Measurements from ENCODE around the gene SPTLC3. TPM values are rescaled to one million over a fixed set of nuclear protein-coding genes. Genes with fewer than 3 reads are reported as not detected.

Gene SPTLC3
- total RNA-seq, 2 experiments from 2014 or later, result 0.16 to 1.2 TPM

- DNase-seq, result no peak
- no peaks in the 10 kb centered on the region for H3K4me1 Mint-ChIP-seq
- no peak for ATAC-seq
- no peaks in the 10 kb centered on the region for H3K9me3 Mint-ChIP-seq (ENCODE audit: low read depth)
- H3K27ac Mint-ChIP-seq, result no peak overlapping the region
- CTCF ChIA-PET, result no interaction called here
- no peaks in the 10 kb centered on the region for H3K36me3 Mint-ChIP-seq
- no peak overlapping the region for H3K4me3 Mint-ChIP-seq
- H3K27me3 Mint-ChIP-seq, result no peaks in the 10 kb centered on the region
These were observed 52.6 kb downstream of the SPTLC3 start for GRCh38 chr20:13061381-13061780.

GRCh38 chr20:13062789-13063188 is 54.0 kb downstream of the SPTLC3 start:
- Mint-ChIP-seq H3K36me3 (no peaks in the 10 kb centered on the region), H3K27me3 (no peaks in the 10 kb centered on the region), H3K27ac (no peak overlapping the region), H3K4me3 (no peak overlapping the region), H3K4me1 (no peaks in the 10 kb centered on the region), H3K9me3 (ENCODE audit: low read depth) (no peaks in the 10 kb centered on the region)
- ATAC-seq (no peak), DNase-seq (no peak)
- CTCF ChIA-PET, result no interaction called here

GRCh38 chr20:13068336-13068735 is 59.6 kb downstream of the SPTLC3 start:
- ATAC-seq, result no peak

GRCh38 chr20:13081877-13082276 is 73.1 kb downstream of the SPTLC3 start:
- DNase-seq (no peak), ATAC-seq (no peak)
- H3K4me1 Mint-ChIP-seq, result no peaks in the 10 kb centered on the region
- no peak overlapping the region for H3K27ac Mint-ChIP-seq
- no peaks in the 10 kb centered on the region for H3K9me3 Mint-ChIP-seq (ENCODE audit: low read depth)
- no peak overlapping the region for H3K4me3 Mint-ChIP-seq
- H3K27me3 Mint-ChIP-seq, result no peaks in the 10 kb centered on the region
- no peaks in the 10 kb centered on the region for H3K36me3 Mint-ChIP-seq
- CTCF ChIA-PET, result no interaction called here

More at GRCh38 chr20:13068336-13068735, 59.6 kb downstream of the SPTLC3 start:
- Mint-ChIP-seq H3K27ac (no peak overlapping the region), H3K27me3 (no peaks in the 10 kb centered on the region), H3K4me3 (no peak overlapping the region), H3K36me3 (no peaks in the 10 kb centered on the region), H3K9me3 (ENCODE audit: low read depth) (no peaks in the 10 kb centered on the region), H3K4me1 (no peaks in the 10 kb centered on the region)
- DNase-seq, result no peak
- CTCF ChIA-PET, result no interaction called here

- Mint-ChIP-seq H3K27ac (no peak overlapping the region), H3K4me1 (no peaks in the 10 kb centered on the region), H3K27me3 (no peaks in the 10 kb centered on the region), H3K9me3 (ENCODE audit: low read depth) (no peaks in the 10 kb centered on the region), H3K4me3 (no peak overlapping the region), H3K36me3 (no peaks in the 10 kb centered on the region)
- no peak for ATAC-seq
- no peak for DNase-seq
- CTCF ChIA-PET, result no interaction called here
These were observed 73.6 kb downstream of the SPTLC3 start for GRCh38 chr20:13082378-13082777.

- DNase-seq (no peak), ATAC-seq (no peak)
- Mint-ChIP-seq H3K27me3 (no peaks in the 10 kb centered on the region), H3K36me3 (no peaks in the 10 kb centered on the region), H3K4me3 (no peak overlapping the region), H3K9me3 (ENCODE audit: low read depth) (no peaks in the 10 kb centered on the region), H3K4me1 (no peaks in the 10 kb centered on the region), H3K27ac (no peak overlapping the region)
- CTCF ChIA-PET, result no interaction called here
These were observed 76.5 kb downstream of the SPTLC3 start for GRCh38 chr20:13085275-13085674.

GRCh38 chr20:13089950-13090469 is 81.2 kb downstream of the SPTLC3 start:
- Mint-ChIP-seq H3K27ac (no peak overlapping the region), H3K4me1 (no peaks in the 10 kb centered on the region), H3K27me3 (peaks cover 2% of the 10 kb centered on the region), H3K36me3 (no peaks in the 10 kb centered on the region), H3K4me3 (no peak overlapping the region), H3K9me3 (ENCODE audit: low read depth) (no peaks in the 10 kb centered on the region)
- CTCF ChIA-PET, result no interaction called here
- no peak for DNase-seq
- no peak for ATAC-seq

- CTCF ChIA-PET, result no interaction called here
- Mint-ChIP-seq H3K4me1 (no peaks in the 10 kb centered on the region), H3K27ac (no peak overlapping the region), H3K4me3 (no peak overlapping the region), H3K36me3 (no peaks in the 10 kb centered on the region), H3K9me3 (ENCODE audit: low read depth) (no peaks in the 10 kb centered on the region), H3K27me3 (peaks cover 2% of the 10 kb centered on the region)
- DNase-seq (no peak), ATAC-seq (no peak)
These were observed 83.3 kb downstream of the SPTLC3 start for GRCh38 chr20:13092111-13092510.

GRCh38 chr20:13094976-13095375 is 86.2 kb downstream of the SPTLC3 start:
- CTCF ChIA-PET, result no interaction called here
- DNase-seq, result no peak
- Mint-ChIP-seq H3K36me3 (no peaks in the 10 kb centered on the region), H3K9me3 (ENCODE audit: low read depth) (no peaks in the 10 kb centered on the region), H3K27me3 (peaks cover 2% of the 10 kb centered on the region), H3K4me1 (no peaks in the 10 kb centered on the region), H3K4me3 (no peak overlapping the region), H3K27ac (no peak overlapping the region)
- ATAC-seq, result no peak

- CTCF ChIA-PET, result no interaction called here
- Mint-ChIP-seq H3K27ac (no peak overlapping the region), H3K27me3 (no peaks in the 10 kb centered on the region), H3K4me1 (no peaks in the 10 kb centered on the region), H3K9me3 (ENCODE audit: low read depth) (no peaks in the 10 kb centered on the region), H3K4me3 (no peak overlapping the region), H3K36me3 (no peaks in the 10 kb centered on the region)
- no peak for DNase-seq
- ATAC-seq, result no peak
These were observed 90.1 kb downstream of the SPTLC3 start for GRCh38 chr20:13098720-13099355.

- H3K27ac Mint-ChIP-seq, result no peak overlapping the region
- no peak for ATAC-seq
These were observed 90.9 kb downstream of the SPTLC3 start for GRCh38 chr20:13099676-13100075.

GRCh38 chr20:13101276-13101675 is 92.5 kb downstream of the SPTLC3 start:
- H3K4me1 Mint-ChIP-seq, result no peaks in the 10 kb centered on the region
- H3K36me3 Mint-ChIP-seq, result no peaks in the 10 kb centered on the region
- no peak overlapping the region for H3K27ac Mint-ChIP-seq
- DNase-seq (no peak), ATAC-seq (no peak)
- CTCF ChIA-PET, result no interaction called here
- no peaks in the 10 kb centered on the region for H3K9me3 Mint-ChIP-seq (ENCODE audit: low read depth)
- no peak overlapping the region for H3K4me3 Mint-ChIP-seq
- no peaks in the 10 kb centered on the region for H3K27me3 Mint-ChIP-seq

More at GRCh38 chr20:13099676-13100075, 90.9 kb downstream of the SPTLC3 start:
- no peaks in the 10 kb centered on the region for H3K36me3 Mint-ChIP-seq
- CTCF ChIA-PET, result no interaction called here
- DNase-seq, result no peak
- no peak overlapping the region for H3K4me3 Mint-ChIP-seq
- no peaks in the 10 kb centered on the region for H3K9me3 Mint-ChIP-seq (ENCODE audit: low read depth)
- no peaks in the 10 kb centered on the region for H3K27me3 Mint-ChIP-seq
- H3K4me1 Mint-ChIP-seq, result no peaks in the 10 kb centered on the region

- DNase-seq (no peak), ATAC-seq (no peak)
- H3K9me3 Mint-ChIP-seq (ENCODE audit: low read depth), result no peaks in the 10 kb centered on the region
- H3K4me1 Mint-ChIP-seq, result no peaks in the 10 kb centered on the region
- H3K27ac Mint-ChIP-seq, result no peak overlapping the region
- peaks cover under 1% of the 10 kb centered on the region for H3K27me3 Mint-ChIP-seq
- no peaks in the 10 kb centered on the region for H3K36me3 Mint-ChIP-seq
- CTCF ChIA-PET, result no interaction called here
- H3K4me3 Mint-ChIP-seq, result no peak overlapping the region
These were observed 92.9 kb downstream of the SPTLC3 start for GRCh38 chr20:13101706-13102105.

GRCh38 chr20:13102237-13102636 is 93.5 kb downstream of the SPTLC3 start:
- H3K27ac Mint-ChIP-seq, result no peak overlapping the region
- CTCF ChIA-PET, result no interaction called here
- DNase-seq (no peak), ATAC-seq (no peak)
- H3K27me3 Mint-ChIP-seq, result peaks cover 6% of the 10 kb centered on the region
- H3K36me3 Mint-ChIP-seq, result no peaks in the 10 kb centered on the region
- no peak overlapping the region for H3K4me3 Mint-ChIP-seq
- H3K4me1 Mint-ChIP-seq, result no peaks in the 10 kb centered on the region
- no peaks in the 10 kb centered on the region for H3K9me3 Mint-ChIP-seq (ENCODE audit: low read depth)

GRCh38 chr20:13102694-13103093 is 93.9 kb downstream of the SPTLC3 start:
- no peaks in the 10 kb centered on the region for H3K36me3 Mint-ChIP-seq
- no peaks in the 10 kb centered on the region for H3K9me3 Mint-ChIP-seq (ENCODE audit: low read depth)
- no peaks in the 10 kb centered on the region for H3K4me1 Mint-ChIP-seq
- ATAC-seq, result no peak
- no peak overlapping the region for H3K27ac Mint-ChIP-seq
- no peak overlapping the region for H3K4me3 Mint-ChIP-seq
- DNase-seq, result no peak
- H3K27me3 Mint-ChIP-seq, result peaks cover 8% of the 10 kb centered on the region
- CTCF ChIA-PET, result no interaction called here

Measured in activated CD8-positive, alpha-beta memory T cell treated with anti-CD3 and anti-CD28 coated beads, Interleukin-2, amount 10 ng/mL, durations not matched to agents 7 days and 5 days (primary cell).